Measurements from ENCODE around the gene ARPC3. TPM values are rescaled to one million over a fixed set of nuclear protein-coding genes. Genes with fewer than 3 reads are reported as not detected.

Gene ARPC3
- total RNA-seq, 4 donors from 2014 or later, result 147 to 333 (median 310) TPM

- Histone ChIP-seq H3K27ac (no peak overlapping the region), H3K4me3 (no peak overlapping the region), H3K27me3 (no peaks in the 10 kb centered on the region), H3K4me1 (peaks cover 0 to 8% (median 5%) of the 10 kb centered on the region in 3 donors), H3K36me3 (peaks cover 0 to 71% of the 10 kb centered on the region in 2 donors), H3K9me3 (no peaks in the 10 kb centered on the region)
- WGBS, 2 donors (ENCODE audit: low coverage in 1 of 2), result 90 to 97% methylated on average over 4 of the region's 4 CpGs
- TF ChIP-seq, protein P1, sequence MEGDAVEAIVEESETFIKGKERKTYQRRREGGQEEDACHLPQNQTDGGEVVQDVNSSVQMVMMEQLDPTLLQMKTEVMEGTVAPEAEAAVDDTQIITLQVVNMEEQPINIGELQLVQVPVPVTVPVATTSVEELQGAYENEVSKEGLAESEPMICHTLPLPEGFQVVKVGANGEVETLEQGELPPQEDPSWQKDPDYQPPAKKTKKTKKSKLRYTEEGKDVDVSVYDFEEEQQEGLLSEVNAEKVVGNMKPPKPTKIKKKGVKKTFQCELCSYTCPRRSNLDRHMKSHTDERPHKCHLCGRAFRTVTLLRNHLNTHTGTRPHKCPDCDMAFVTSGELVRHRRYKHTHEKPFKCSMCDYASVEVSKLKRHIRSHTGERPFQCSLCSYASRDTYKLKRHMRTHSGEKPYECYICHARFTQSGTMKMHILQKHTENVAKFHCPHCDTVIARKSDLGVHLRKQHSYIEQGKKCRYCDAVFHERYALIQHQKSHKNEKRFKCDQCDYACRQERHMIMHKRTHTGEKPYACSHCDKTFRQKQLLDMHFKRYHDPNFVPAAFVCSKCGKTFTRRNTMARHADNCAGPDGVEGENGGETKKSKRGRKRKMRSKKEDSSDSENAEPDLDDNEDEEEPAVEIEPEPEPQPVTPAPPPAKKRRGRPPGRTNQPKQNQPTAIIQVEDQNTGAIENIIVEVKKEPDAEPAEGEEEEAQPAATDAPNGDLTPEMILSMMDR (IDR thresholded peaks at IDR 0.05), result no peak
- TF ChIP-seq POLR2A (IDR thresholded peaks at IDR 0.05), result no peak
- TF ChIP-seq EP300 (IDR thresholded peaks at IDR 0.05), result no peak
- no peak for TF ChIP-seq POLR2AphosphoS5 (IDR thresholded peaks at IDR 0.05)
- no peak for ATAC-seq
Observed at GRCh38 chr12:110453569-110454296, 3.6 kb upstream of the ARPC3 start.

DNA sequence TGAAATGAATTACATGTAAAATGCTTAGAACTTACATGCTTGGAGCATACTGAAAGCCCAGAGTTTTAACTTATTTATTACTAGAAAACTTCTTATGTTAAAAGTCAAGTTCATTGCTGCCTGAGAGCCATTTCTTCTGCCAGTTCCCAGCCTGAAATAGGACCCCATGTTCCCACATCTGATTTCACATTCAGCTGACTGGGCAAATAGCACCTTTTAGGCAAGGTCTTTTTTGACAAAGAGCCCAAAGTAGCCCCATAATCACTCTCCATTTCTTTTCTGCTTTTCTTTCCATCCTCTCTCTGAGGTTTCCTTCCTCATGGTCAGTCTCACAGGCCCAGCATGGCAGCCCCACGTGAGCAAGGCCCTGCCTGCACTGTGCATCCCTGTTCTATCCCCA, 1.1 kb upstream of the ARPC3 start:
- H3K4me3 ChIP-seq, result no peak overlapping the region
- WGBS, 2 donors (ENCODE audit: low coverage in 1 of 2), result 40% methylated on average over 1 of the region's 1 CpG; no CpG with 5 or more reads in 1 of the 2 donors
- H3K27ac ChIP-seq, result peak overlapping the region in 1 of 4 donors; percentile 87
- TF ChIP-seq POLR2A (IDR thresholded peaks at IDR 0.05), result no peak
- TF ChIP-seq, protein P1 (IDR thresholded peaks at IDR 0.05), result no peak
- no peak for TF ChIP-seq POLR2AphosphoS5 (IDR thresholded peaks at IDR 0.05)
- no peak for TF ChIP-seq EP300 (IDR thresholded peaks at IDR 0.05)
- H3K27me3 ChIP-seq, result no peaks in the 10 kb centered on the region
- no peaks in the 10 kb centered on the region for H3K9me3 ChIP-seq
- H3K36me3 ChIP-seq, result peaks cover 0 to 46% of the 10 kb centered on the region in 2 donors
- no peak for ATAC-seq
- peaks cover 0 to 26% (median 17%) of the 10 kb centered on the region in 3 donors for H3K4me1 ChIP-seq

DNA sequence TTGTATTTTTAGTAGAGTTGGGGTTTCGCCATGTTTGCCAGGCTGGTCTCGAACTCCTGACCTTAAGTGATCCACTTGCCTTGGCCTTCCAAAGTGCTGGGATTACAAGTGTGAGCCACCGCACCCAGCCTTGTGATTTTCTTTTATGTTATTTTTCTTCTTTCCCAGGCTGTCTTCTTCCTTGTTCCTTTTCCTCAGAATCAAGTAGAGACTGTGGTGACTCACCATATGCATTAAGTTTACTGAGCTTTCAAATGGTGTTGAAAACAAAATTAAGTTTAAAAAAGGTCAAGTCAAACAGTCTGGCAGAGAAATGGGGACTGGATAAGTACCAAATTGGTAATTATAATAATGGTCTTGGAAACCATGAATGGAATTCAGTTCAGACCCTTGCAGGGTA, 5.7 kb downstream of the ARPC3 start:
- Histone ChIP-seq H3K36me3 (peaks cover 0 to 67% of the 10 kb centered on the region in 2 donors), H3K4me3 (no peak overlapping the region), H3K27me3 (no peaks in the 10 kb centered on the region), H3K27ac (no peak overlapping the region), H3K4me1 (peaks cover 0 to 43% (median 17%) of the 10 kb centered on the region in 3 donors), H3K9me3 (no peaks in the 10 kb centered on the region)
- TF ChIP-seq POLR2A (IDR thresholded peaks at IDR 0.05) (no peak), POLR2AphosphoS5 (IDR thresholded peaks at IDR 0.05) (no peak), EP300 (IDR thresholded peaks at IDR 0.05) (no peak)
- TF ChIP-seq, protein P1 (IDR thresholded peaks at IDR 0.05), result no peak
- ATAC-seq, result no peak
- 87 to 100% methylated on average over 3 of the region's 3 CpGs for whole genome bisulfite sequencing, 2 donors (ENCODE audit: low coverage in 1 of 2)

GRCh38 chr12:110436231-110436630, 13.9 kb downstream of the ARPC3 start:
- Histone ChIP-seq H3K27ac (no peak overlapping the region), H3K9me3 (no peaks in the 10 kb centered on the region), H3K27me3 (no peaks in the 10 kb centered on the region), H3K36me3 (peaks cover 0 to 78% of the 10 kb centered on the region in 2 donors), H3K4me1 (peaks cover 0 to 1% (median 0%) of the 10 kb centered on the region in 3 donors), H3K4me3 (no peak overlapping the region)
- TF ChIP-seq POLR2A (IDR thresholded peaks at IDR 0.05), result no peak
- TF ChIP-seq, protein P1 (IDR thresholded peaks at IDR 0.05), result no peak
- no peak for TF ChIP-seq EP300 (IDR thresholded peaks at IDR 0.05)
- no peak for TF ChIP-seq POLR2AphosphoS5 (IDR thresholded peaks at IDR 0.05)
- ATAC-seq, result no peak
- WGBS, 2 donors (ENCODE audit: low coverage in 1 of 2), result 47 to 48% methylated on average over 2 of the region's 2 CpGs
